Lower leg skin (tissue), 4 donors: ENCODE results near the gene MAD1L1. TPM values are rescaled to one million over a fixed set of nuclear protein-coding genes. Genes with fewer than 3 reads are reported as not detected.
"Not testable (repeated sequence)": the region's sequence is repeated elsewhere in the genome, so short reads cannot be mapped to it uniquely, and the experiment has no call there.

Experiments
- DNase-seq, 2 donors: peaks; one replicate each; pipeline ENCODE4 v3.0.0-alpha.2; 2019; ENCODE audit warnings: low spot score in 2 of 2
- H3K4me3 ChIP-seq: fragments of 200-600 bp; sonication (generic); 2 replicates; pipeline ENCODE4 v1.5.1; 2017; ENCODE audit warnings: mild to moderate bottlenecking, low read depth; ENCODE audit not compliant: poor library complexity, severe bottlenecking
- POLR2A ChIP-seq, 2 donors: fragments of 450-650 bp; IDR thresholded peaks; one replicate each; pipeline ENCODE4 v1.6.1; 2016 to 2017; ENCODE audit warnings: antibody characterized with exemption in 2 of 2, mild to moderate bottlenecking in 1 of 2, moderate library complexity in 1 of 2
- WGBS, 2 donors: methylation state at CpG; one replicate each; pipeline ENCODE4 v1.1.5; 2018; 5-methylcytosine and 5-hydroxymethylcytosine counted together
- intact Hi-C: fragments of 100-400 bp; cut with DNase I; formaldehyde crosslinking; loops from one replicate; pipeline ENCODE4 v1.15.0; 2023; ENCODE audit warnings: low total_unique reads
- total RNA-seq, 4 donors: library from RNA; depleted of rRNA; stranded (reverse); fragments of >200 nt; gene quantifications; one replicate each; pipeline ENCODE4 v1.1.0, GENCODE V29; 2016
- TF ChIP-seq, protein P1 (sequence below), 3 donors: fragments of 450-650 bp; IDR thresholded peaks; one replicate each; pipeline ENCODE4 v1.5.1; 2016; ENCODE audit warnings: antibody characterized with exemption in 3 of 3, mild to moderate bottlenecking in 3 of 3, moderate library complexity in 2 of 3

The MAD1L1 gene
- total RNA-seq, 4 donors from 2014 or later, result 37.7 to 77.8 (median 59.4) TPM

DNA sequence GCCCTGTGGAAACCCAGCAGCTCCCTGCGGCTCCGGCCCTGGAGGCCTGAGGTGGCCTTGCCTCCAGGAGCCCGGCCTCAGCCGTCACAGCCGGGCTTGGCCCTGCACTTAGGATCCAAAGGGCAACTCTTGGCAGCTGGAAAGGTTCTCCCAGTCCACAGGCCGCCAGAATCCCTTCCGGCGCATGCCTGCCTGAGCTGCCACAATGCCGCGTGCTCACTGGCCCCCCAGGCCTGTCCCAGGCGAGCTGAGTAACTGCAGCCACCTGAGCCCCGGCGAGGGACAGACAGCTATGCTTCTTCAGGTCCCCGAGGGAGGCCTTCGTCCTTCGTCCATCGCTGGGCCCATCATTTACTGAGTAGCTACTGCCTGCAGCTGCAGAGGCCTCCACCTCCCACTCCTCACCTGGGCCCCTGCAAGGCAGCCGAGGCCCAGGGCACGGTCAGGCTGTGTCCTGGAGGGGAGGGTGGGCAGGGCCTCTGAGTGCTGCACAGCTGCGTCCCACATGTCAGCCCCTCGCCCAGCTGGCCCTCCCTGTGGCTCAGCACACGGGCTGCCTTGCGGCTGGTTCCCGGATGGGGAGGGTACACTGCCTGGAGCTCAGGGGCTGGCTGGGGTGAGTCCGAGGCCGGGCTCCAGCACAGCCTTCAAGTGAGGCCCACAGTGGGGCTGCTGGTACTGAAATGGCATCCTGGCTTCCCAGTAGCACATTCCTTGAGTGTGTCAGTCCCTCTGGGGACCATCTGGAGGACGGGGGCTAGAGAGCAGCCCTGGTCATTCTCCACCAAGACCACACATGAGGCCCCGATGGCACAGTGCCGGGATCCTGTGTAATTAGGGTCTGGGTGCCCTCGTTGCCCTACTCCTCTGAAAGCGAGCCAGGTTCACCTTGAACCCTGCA, 390.2 kb downstream of the MAD1L1 start:
- TF ChIP-seq, protein P1, sequence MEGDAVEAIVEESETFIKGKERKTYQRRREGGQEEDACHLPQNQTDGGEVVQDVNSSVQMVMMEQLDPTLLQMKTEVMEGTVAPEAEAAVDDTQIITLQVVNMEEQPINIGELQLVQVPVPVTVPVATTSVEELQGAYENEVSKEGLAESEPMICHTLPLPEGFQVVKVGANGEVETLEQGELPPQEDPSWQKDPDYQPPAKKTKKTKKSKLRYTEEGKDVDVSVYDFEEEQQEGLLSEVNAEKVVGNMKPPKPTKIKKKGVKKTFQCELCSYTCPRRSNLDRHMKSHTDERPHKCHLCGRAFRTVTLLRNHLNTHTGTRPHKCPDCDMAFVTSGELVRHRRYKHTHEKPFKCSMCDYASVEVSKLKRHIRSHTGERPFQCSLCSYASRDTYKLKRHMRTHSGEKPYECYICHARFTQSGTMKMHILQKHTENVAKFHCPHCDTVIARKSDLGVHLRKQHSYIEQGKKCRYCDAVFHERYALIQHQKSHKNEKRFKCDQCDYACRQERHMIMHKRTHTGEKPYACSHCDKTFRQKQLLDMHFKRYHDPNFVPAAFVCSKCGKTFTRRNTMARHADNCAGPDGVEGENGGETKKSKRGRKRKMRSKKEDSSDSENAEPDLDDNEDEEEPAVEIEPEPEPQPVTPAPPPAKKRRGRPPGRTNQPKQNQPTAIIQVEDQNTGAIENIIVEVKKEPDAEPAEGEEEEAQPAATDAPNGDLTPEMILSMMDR (IDR thresholded peaks at IDR 0.05), result no peak
- TF ChIP-seq POLR2A (IDR thresholded peaks at IDR 0.05), result no peak
- H3K4me3 ChIP-seq, result no peak overlapping the region
- peak in 1 of 2 donors; percentile 73 for DNase-seq
- 86 to 87% methylated on average over 12 to 30 of the region's 31 CpGs for WGBS, 2 donors
- intact Hi-C loops, result no loop called here

DNA sequence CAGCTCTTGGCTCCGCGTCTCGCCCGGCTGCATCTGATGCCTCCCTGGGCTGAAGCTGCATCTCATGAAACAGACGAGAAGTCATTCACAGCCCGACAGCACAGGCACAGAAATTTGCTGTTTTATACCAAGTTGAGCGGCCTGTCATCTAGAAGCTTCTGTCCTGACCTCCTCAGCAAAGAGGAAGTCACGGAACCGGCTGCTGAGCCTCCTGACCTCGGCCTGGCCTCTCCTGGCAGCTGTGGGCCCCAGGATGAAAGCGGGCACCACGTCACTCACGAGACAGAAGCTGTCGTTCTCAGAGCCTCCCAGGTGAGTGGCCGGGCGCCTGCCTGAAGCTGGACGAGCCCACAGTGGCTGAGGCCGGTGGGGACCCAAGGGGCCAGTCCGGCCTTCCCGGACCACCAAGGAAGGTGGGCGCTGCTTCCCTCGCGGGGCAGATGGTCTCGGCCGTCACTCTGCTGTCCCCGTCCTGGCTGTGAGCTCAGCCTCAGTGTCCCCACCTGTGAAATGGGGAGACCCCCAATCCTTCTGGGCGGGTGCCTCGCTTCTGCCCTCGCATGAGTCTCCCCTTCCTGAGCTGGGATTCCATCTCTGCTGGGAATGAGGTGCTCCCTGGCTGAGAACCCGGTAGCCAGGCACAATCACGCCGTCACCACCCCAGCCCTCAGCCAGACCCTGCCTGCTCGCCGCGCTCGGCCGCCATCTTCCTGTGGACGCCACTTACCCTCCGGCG, 391.3 kb downstream of the MAD1L1 start:
- intact Hi-C loops, H3K4me3 ChIP-seq: not testable (repeated sequence)
- WGBS, 2 donors, result 92% methylated on average over 36 of the region's 40 CpGs
- peak in 1 of 2 donors; percentile 76 for DNase-seq

DNA sequence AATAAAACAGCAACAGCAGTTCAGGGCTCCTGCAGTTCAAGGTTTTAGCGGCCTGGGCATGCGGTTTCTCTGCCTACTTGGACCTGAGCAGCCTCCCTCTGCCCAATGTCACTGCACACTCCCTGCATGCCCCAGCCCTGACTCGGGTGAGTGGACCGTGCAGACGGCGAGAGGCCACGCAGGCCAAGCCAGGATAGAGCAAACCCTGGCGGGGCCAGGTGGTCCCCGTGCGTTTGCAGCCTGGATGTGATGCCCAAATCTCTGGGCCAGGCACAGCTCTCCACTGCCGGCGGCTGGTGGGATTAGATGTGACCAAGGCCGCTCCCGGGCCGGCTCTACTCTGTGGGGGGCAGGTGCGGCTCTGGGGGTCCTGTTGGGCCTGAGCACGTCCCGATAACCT, 392.0 kb downstream of the MAD1L1 start:
- peak in 1 of 2 donors; percentile 74 for DNase-seq
- 96 to 98% methylated on average over 7 to 8 of the region's 18 CpGs for WGBS, 2 donors
- intact Hi-C loops, H3K4me3 ChIP-seq: not testable (repeated sequence)

DNA sequence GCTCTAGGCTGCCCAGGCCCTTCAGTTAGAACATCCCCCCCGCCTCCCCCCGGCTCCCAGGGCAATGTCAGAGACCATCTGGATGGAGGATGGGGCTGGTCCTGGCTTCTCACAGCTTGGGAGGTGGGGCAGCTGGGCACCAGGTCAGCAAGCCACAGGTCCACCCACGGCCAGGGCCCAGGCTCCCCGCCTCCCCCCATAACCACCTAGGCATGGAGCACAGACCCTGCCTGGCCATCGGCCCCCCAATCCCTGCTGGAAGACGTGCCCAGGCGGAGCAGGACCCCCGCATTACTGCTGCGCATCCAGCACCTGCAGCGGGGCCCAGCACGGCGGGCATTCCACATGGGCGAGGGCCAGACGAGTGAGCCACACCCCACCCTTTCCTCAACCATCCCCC, 393.0 kb downstream of the MAD1L1 start:
- peak in 1 of 2 donors; percentile 83 for DNase-seq
- WGBS, 2 donors, result 90 to 91% methylated on average over 5 to 13 of the region's 14 CpGs
- no peak overlapping the region for H3K4me3 ChIP-seq
- intact Hi-C loops, result no loop called here
- TF ChIP-seq, protein P1 (IDR thresholded peaks at IDR 0.05), result no peak
- TF ChIP-seq POLR2A (IDR thresholded peaks at IDR 0.05), result no peak

DNA sequence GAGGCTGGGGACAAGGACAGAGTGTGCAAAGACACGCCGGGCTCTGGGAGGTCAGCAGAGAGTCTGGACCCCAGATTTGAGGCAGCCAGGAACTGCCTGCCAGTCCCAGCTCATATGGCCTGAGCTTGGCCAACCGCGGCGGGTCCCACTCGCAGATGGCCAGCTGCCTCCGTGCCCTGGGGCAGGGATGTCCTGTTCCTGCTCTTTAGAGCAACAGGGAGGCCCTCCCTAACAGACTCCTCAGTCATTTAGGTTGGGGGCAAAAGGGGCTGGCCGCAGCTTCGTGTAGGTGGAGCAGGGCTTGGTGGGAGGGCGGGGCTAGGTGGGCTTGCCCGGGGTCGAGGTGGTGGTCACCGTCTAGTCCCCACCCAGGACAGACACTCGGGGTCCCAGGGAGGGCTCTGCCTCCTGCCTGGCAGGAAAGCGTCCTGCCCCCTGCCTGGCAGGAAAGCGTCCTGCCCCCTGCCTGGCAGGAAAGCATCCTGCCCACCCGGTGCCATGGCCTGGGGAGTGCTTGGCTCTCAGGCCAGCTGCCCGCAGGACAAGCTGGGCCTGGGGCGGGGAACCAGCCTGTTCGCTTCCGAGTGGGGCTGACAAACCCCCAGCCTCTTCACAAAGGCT, 393.7 kb downstream of the MAD1L1 start:
- WGBS, 2 donors, result 81 to 90% methylated on average over 10 to 11 of the region's 21 CpGs
- DNase-seq, result peak in 1 of 2 donors; percentile 79
- intact Hi-C loops, H3K4me3 ChIP-seq: not testable (repeated sequence)

DNA sequence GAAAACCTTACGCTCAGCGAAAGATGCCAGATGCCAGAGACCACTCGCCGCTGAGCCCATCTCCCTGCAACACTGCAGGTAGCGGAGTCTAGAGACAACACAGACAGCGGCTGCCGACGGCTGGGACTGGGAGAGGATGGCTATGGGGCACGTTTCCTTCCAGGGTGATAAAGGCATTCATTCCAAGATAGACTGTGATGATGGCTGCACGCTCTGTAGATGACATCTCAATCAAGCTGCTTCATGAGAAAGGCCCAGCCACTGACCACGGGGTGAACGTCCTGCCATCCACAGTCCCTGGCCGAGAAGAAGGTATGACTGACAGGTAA, 394.2 kb downstream of the MAD1L1 start:
- DNase-seq, result peak in 1 of 2 donors; percentile 23
- H3K4me3 ChIP-seq, intact Hi-C loops: not testable (repeated sequence)
- WGBS, 2 donors, result 88 to 92% methylated on average over 13 of the region's 13 CpGs

DNA sequence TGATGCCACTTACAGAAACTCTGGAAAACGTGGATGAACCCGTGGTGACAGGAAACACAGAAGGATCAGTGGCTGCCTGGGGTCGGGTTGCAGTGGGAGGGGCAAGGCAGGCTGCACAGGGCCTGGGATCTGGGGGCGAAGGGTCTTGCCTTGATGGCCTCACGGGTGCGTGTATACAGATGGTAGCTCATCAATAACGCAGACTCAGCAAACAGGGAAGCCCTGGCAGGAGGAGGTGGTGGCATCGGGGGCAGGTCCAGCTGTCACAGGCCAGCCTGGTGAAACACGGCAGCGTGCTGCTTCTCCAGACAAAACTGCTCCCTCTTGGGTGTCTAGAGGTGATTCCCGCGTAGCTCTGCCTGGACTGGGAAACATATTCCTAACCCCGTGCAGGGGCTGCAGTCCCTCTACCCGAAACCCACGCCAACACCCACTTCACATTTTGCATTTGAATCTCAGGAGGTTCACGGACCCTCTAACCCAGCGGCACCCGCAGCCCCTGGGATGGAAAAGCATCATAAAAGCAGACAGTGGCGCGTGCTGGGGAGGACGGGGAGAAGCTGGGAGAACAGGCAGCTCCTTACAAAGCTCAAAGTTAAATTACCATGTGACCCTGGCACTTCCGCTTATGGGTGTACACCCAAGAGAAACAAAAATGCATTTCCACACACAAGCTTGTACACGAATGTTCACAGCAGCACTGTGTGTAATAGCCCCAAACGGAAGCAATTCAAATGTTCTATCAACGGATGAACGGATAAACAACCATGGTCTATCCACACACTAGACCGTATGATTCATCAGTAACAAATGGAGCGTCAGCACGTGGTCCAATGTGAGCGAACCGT, 394.8 kb downstream of the MAD1L1 start:
- DNase-seq, result peak in 1 of 2 donors; percentile 61
- 88 to 91% methylated on average over 29 to 31 of the region's 31 CpGs for WGBS, 2 donors
- intact Hi-C loops, H3K4me3 ChIP-seq: not testable (repeated sequence)

DNA sequence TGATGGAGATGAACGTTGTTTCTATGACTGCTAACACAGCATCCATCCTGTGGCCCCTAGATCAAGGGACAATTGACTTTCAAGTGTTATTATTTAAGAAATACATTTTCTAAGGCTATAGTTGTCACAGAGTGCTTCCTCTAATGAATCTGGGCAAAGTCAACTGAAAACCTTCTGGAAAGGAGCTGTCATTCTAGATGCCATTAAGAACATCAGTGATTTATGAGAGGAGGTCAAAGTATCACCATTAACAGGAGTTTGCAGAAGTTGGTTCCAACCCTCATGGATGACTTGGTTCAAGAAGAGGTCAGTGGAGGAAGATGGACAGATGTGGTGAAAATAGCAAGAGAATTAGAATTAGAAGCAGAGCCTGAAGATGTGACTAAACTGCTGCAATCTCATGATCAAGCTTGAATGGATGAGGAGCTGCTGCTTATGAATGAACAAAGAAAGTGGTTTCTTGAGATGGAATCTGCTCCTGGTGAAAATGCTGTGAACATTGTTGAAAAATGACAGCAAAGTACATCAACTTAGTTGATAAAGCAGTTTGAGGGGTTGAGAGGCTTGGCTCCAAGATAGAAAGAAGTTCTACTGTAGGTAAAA, 400.7 kb downstream of the MAD1L1 start:
- intact Hi-C loops, H3K4me3 ChIP-seq, DNase-seq: not testable (repeated sequence)
- 73 to 83% methylated on average over 1 of the region's 1 CpG for WGBS, 2 donors

DNA sequence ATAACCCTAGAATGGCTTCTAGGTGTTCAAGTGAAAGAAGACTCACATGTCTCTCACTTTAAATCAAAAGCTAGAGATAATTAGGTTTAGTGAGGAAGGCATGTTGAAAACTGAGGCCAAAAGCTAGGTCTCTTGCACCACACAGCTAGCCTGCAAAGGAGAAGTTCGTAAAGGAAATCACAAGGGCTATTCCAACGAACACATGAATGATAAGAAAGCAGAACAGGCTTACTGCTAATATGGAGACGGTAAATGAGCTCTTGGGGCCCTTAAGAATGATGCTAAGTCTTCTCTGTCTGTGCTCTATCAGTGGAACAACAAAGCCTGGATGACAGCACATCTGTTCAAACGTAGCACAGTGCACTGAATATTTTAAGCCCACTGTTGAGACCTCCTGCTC, 401.3 kb downstream of the MAD1L1 start:
- intact Hi-C loops, DNase-seq, H3K4me3 ChIP-seq: not testable (repeated sequence)
- WGBS, 2 donors, result 94% methylated on average over 4 of the region's 4 CpGs

DNA sequence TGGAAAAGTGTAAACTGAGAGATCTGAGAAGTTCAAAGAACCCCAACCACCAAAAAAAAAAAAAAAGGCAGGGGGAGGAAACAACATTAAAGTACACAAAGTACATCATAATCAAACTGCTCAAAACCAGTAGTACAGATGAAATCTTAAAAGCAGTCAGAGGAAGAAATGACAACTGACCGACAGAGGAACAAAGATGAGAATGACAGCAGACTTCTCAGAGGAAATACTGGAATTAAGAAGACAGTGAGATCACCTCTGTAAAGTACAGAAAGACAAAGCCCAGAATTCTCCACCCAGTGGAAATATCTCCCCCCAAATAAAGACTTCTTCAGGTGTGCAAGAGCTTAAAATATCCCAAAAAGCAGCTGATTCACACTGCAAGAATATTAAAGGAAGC, 403.1 kb downstream of the MAD1L1 start:
- WGBS, 2 donors, result 86 to 96% methylated on average over 1 of the region's 1 CpG
- intact Hi-C loops, DNase-seq, H3K4me3 ChIP-seq: not testable (repeated sequence)
